ENCODE data around the gene PLSCR3. TPM values are rescaled to one million over a fixed set of nuclear protein-coding genes. Genes with fewer than 3 reads are reported as not detected.

The PLSCR3 gene
- total RNA-seq, 1 experiment from 2014 or later: 53.0 TPM

DNA sequence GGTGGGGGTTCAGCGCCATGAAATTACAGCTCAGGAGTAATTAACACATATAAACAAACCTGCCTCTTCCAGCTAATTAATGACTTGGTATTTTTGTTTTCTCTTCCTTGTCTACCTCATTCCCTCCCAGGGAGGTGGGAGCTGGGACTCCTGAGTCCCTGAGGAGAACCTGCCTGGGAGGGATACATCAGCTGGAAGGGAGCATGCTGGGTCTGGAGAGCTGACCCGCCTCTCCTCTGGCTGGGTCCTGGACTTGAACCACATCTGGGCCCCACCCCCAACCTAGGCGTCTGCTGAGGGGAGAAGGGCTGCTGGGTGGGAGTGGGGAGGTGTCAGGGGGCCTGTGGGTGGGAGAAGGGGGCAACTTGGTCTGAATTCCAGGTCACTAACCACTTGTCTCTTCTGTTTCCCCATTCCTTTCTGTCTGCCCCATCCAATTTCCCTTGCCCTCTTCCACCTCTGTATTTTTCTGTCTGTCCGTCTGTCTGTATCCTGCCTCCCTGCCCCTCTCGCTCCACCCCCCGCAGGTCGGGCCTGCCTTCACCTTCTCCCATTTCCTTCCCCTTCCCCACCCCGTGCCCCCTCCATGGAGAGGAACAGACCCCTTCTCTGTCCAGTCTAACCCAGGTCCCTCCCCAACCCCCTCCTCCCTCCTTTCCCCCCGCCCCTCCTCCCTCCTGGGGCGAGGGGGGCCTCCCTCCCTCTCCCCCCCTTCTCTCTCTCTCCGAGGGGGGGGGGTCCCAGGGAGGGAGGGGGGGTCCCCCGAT lies 13.3 kb upstream of the PLSCR3 start, which contains the start of gene NLGN2:
Gene NLGN2 (plus strand): TSS at position 361 of the 767 bp plus-strand sequence. CDS start 411 bp downstream, outside the sequence.
- TF ChIP-seq, protein P1, sequence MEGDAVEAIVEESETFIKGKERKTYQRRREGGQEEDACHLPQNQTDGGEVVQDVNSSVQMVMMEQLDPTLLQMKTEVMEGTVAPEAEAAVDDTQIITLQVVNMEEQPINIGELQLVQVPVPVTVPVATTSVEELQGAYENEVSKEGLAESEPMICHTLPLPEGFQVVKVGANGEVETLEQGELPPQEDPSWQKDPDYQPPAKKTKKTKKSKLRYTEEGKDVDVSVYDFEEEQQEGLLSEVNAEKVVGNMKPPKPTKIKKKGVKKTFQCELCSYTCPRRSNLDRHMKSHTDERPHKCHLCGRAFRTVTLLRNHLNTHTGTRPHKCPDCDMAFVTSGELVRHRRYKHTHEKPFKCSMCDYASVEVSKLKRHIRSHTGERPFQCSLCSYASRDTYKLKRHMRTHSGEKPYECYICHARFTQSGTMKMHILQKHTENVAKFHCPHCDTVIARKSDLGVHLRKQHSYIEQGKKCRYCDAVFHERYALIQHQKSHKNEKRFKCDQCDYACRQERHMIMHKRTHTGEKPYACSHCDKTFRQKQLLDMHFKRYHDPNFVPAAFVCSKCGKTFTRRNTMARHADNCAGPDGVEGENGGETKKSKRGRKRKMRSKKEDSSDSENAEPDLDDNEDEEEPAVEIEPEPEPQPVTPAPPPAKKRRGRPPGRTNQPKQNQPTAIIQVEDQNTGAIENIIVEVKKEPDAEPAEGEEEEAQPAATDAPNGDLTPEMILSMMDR (conservative IDR thresholded peaks at IDR 0.05): no peak
- TF ChIP-seq EZH2 (IDR thresholded peaks at IDR 0.05; ENCODE audit: low read depth): no peak
- H3K27me3 ChIP-seq (ENCODE audit: insufficient read depth, low read depth): no peaks in the 10 kb centered on the region
- H3K9me2 ChIP-seq (ENCODE audit: insufficient read depth): no peaks in the 10 kb centered on the region
- H3K4me1 ChIP-seq (replicated peaks; ENCODE audit: insufficient read depth): peaks cover 4% of the 10 kb centered on the region
- H3K79me2 ChIP-seq (ENCODE audit: low read depth): 0 out of 2 replicates have a peak, but pooled peaks cover 4% of the 10 kb centered on the region
- H3K27ac ChIP-seq: no peak within 1 kb of the TSS
- DNase-seq: no peak
- ChIA-PET POLR2A (ENCODE audit: unreplicated experiment) (no interaction called here), CTCF (no interaction called here)
- intact Hi-C loops (cut with micrococcal nuclease; ENCODE audit: unreplicated experiment): no loop called here
- H3K4me2 ChIP-seq: no peak within 1 kb of the TSS
- H3K36me3 ChIP-seq (ENCODE audit: low read depth): no peaks in the 10 kb centered on the region
- no peaks in the 10 kb centered on the region for H3F3A ChIP-seq (ENCODE audit: insufficient read depth, low read depth)
- H2AFZ ChIP-seq: no peak within 1 kb of the TSS
- no peaks in the 10 kb centered on the region for H3K9me3 ChIP-seq (ENCODE audit: insufficient read depth, low read depth)
- H4K20me1 ChIP-seq (ENCODE audit: insufficient read depth): no peaks in the 10 kb centered on the region
- H3K4me3 ChIP-seq: no peak within 1 kb of the TSS
- BruUV-seq (replicated peaks): no TSS peak

DNA sequence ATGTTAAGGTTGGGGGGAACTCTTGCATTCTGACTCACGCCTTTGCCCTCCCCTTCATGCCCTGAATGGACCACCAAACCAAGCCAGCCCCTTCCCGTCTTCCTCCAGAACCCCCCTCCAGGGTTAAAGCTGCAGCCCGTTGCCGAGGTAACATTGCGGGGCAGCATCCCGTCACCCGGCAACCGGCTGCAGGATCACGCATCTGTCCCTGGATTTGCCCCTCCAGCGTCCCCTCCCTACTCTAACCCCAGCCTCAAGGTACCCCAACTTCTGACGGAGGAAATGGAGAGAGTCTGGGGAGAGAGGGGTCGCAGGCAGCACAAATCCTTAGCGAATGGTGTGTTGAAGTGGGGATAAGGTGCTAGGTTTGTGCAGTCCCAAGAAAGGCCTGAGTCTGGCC lies 12.8 kb upstream of the PLSCR3 start:
- BruUV-seq (replicated peaks): TSS peak; percentile 19

DNA sequence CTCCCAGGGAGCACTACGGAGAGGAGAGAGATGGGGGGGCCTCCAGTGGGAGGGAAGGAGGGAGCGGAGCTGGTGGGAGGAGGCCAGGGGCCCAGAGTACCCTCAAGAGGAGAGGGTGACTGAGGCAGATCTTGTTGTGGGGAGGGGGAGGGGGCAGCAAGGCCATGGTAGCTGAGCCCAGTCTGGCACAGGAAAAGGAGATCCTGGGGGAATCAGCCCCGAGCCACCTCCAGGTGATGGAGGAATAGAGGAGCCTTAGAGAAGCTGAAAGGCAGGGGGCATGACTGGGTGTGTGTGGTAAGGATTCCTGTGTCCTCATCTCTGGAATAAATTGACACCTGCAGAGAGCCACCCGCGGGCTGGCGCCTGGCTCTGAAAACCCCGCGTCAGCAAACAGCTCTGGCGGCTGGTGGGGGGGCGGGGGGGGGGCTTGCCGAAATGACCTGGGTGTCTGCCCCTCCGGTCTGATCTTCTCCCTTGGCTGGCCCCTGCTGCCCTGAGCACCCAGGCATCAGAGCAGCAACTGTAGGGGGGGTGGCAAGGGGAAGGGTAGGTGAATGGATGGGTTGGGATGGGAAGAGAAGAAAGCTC lies 12.0 kb upstream of the PLSCR3 start:
- no peaks in the 10 kb centered on the region for H3K9me3 ChIP-seq (ENCODE audit: insufficient read depth, low read depth)
- CTCF ChIA-PET: no interaction called here
- H3K27me3 ChIP-seq (ENCODE audit: insufficient read depth, low read depth): no peaks in the 10 kb centered on the region
- no peak overlapping the region for H3K4me3 ChIP-seq
- peak overlapping the region; percentile 79; the same call in 1 of the 2 replicates for H3K4me2 ChIP-seq
- H3K9me2 ChIP-seq (ENCODE audit: insufficient read depth): no peaks in the 10 kb centered on the region
- no peaks in the 10 kb centered on the region for H4K20me1 ChIP-seq (ENCODE audit: insufficient read depth)
- 0 out of 2 replicates have a peak, but pooled peaks cover 5% of the 10 kb centered on the region for H3K79me2 ChIP-seq (ENCODE audit: low read depth)
- POLR2A ChIA-PET (ENCODE audit: unreplicated experiment): no interaction called here
- no peak overlapping the region for H3K27ac ChIP-seq
- intact Hi-C loops (cut with micrococcal nuclease; ENCODE audit: unreplicated experiment): no loop called here
- BruUV-seq (replicated peaks): no TSS peak
- TF ChIP-seq, protein P1 (conservative IDR thresholded peaks at IDR 0.05): no peak
- no peak for TF ChIP-seq EZH2 (IDR thresholded peaks at IDR 0.05; ENCODE audit: low read depth)
- no peak overlapping the region for H2AFZ ChIP-seq
- peaks cover 4% of the 10 kb centered on the region; the same call in 1 of the 2 replicates for H3F3A ChIP-seq (ENCODE audit: insufficient read depth, low read depth)
- no peak for DNase-seq
- H3K4me1 ChIP-seq (replicated peaks; ENCODE audit: insufficient read depth): peaks cover 6% of the 10 kb centered on the region
- no peaks in the 10 kb centered on the region for H3K36me3 ChIP-seq (ENCODE audit: low read depth)

More for the DNA sequence above, 12.8 kb upstream of the PLSCR3 start:
- Histone ChIP-seq H3K9me3 (ENCODE audit: insufficient read depth, low read depth) (no peaks in the 10 kb centered on the region), H3K4me1 (replicated peaks; ENCODE audit: insufficient read depth) (peaks cover 6% of the 10 kb centered on the region), H3K27me3 (ENCODE audit: insufficient read depth, low read depth) (no peaks in the 10 kb centered on the region), H3K9me2 (ENCODE audit: insufficient read depth) (no peaks in the 10 kb centered on the region), H2AFZ (no peak overlapping the region), H4K20me1 (ENCODE audit: insufficient read depth) (no peaks in the 10 kb centered on the region), H3K4me3 (no peak overlapping the region), H3F3A (ENCODE audit: insufficient read depth, low read depth) (no peaks in the 10 kb centered on the region), H3K36me3 (ENCODE audit: low read depth) (no peaks in the 10 kb centered on the region), H3K4me2 (no peak overlapping the region), H3K79me2 (ENCODE audit: low read depth) (0 out of 2 replicates have a peak, but pooled peaks cover 5% of the 10 kb centered on the region), H3K27ac (no peak overlapping the region)
- intact Hi-C loops (cut with micrococcal nuclease; ENCODE audit: unreplicated experiment): no loop called here
- DNase-seq: no peak
- TF ChIP-seq EZH2 (IDR thresholded peaks at IDR 0.05; ENCODE audit: low read depth): no peak
- TF ChIP-seq, protein P1 (conservative IDR thresholded peaks at IDR 0.05): no peak
- CTCF ChIA-PET: no interaction called here
- POLR2A ChIA-PET (ENCODE audit: unreplicated experiment): no interaction called here
